GM18867 (cell line): Measurements from ENCODE around the gene DDIT3.

Experiments
- ATAC-seq: cut with Tn5 transposase; IDR thresholded peaks from one replicate; pipeline ENCODE4 v1.9.1; 2021; ENCODE audit warnings: mild to moderate bottlenecking, moderate library complexity; ENCODE audit not compliant: unreplicated experiment

The DDIT3 gene

DNA sequence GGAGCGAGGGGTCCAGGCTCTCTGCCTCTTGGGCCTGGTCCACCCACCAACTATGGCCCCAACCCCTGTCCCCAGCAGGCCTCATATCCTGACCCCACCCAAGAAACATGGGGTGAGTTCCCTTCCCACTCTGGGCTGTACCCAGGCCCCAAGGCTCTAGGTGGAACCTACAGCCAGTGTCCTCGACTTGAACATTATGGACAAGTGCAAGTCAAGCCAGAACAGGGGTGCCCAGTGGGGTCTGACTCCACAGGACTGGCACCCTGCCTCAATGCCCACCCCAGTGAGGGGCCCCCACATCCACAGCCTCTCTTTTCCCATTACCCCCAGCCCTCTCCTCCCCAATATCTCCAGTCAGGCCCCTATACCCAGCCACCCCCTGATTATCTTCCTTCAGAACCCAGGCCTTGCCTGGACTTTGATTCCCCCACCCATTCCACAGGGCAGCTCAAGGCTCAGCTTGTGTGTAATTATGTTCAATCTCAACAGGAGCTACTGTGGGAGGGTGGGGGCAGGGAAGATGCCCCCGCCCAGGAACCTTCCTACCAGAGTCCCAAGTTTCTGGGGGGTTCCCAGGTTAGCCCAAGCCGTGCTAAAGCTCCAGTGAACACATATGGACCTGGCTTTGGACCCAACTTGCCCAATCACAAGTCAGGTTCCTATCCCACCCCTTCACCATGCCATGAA is 49.2 kb downstream of the DDIT3 start:
- ATAC-seq: no peak

- no peak for ATAC-seq
Observed at GRCh38 chr12:57470286-57470969, 49.9 kb downstream of the DDIT3 start.

- no peak for ATAC-seq
Observed at GRCh38 chr12:57469296-57470164, 50.8 kb downstream of the DDIT3 start.

GRCh38 chr12:57467915-57468314 is 52.4 kb downstream of the DDIT3 start:
- no peak for ATAC-seq

DNA sequence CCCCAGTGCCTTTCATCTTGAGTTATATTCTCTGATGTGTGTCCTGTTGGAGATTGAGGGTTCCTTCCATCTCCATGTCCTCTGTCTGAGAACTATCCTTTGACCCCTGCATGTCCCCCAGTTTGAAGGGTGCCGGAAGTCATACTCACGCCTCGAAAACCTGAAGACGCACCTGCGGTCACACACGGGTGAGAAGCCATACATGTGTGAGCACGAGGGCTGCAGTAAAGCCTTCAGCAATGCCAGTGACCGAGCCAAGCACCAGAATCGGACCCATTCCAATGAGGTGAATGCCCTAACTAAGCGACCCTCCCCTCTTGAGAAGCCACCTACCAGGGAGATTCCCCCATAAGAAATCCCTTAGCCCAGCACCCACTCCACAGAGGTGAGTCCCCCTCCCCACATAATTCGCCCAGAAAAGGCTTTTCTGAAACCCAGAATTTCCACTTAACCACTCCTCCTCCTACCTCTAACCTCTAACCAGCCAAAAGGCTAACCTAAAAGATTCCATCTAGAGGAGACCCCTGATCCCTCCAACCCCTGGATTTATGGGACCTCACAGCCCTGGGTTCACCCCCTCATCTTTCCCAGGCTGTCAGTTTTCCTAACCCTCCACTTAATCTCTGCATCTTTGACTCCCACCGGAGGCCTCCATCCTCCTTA is 53.0 kb downstream of the DDIT3 start:
- ATAC-seq: no peak
